HG03442 (cell line): ENCODE data around the gene POLRMT.

Experiments
- ATAC-seq: cut with Tn5 transposase; IDR thresholded peaks from one replicate; pipeline ENCODE4 v1.9.1; 2021; ENCODE audit warnings: mild to moderate bottlenecking, moderate library complexity; ENCODE audit not compliant: unreplicated experiment

Gene POLRMT

DNA sequence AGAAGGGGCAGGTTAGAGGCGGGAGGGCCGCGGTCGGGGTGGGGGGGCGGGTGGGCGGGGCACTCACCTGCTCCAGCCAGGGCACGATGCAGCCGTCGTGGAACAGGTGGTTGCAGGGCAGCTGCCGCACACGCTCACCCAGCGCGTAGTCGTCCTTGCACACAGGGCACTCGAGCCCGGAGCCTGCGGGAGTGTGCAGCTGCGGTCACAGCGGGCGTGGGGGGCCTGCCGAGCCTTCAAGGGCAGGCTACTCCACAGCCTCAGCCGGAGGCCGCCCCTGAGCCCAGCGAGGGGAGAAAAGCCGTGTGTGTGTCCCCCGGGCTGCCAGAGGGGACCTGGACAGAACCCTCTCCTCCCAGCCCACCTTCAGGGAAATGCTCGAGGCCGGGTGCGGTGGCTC is 15.0 kb upstream of the POLRMT start:
- no peak for ATAC-seq

DNA sequence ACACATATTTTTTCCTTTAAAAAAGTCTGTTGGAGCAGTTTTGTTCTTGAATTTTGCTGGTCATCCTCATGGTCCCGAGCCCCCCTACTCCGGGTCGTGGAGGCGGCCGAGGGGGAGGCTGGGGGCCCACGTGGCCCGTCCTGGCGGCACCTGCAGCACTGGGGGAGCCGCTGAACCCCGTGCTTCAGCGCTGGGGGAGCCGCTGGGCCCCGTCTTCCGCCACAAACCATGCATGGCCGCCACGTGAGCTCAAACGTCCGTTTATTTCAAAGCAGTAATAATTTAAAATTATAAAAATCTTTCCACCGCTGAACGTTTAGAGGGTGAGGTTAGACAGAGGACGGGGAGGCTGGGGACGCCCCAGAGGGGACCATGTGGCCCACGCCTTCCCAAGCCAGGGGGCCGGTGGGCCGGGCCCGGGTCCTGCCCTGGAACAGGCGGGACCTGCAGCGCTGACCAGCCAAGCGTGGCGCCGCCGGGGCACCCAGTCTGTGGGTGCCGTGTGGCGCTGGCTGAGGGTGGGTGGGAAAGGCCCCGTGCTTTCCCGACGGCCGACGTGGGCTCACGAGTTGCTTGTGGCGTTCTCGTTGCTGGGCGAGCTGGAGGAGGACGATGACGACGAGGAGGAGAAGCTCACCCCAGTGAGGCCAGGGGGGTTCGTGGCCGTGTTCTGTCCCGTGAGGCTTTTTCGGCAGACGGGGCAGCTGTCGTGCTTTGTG is 14.4 kb upstream of the POLRMT start:
- ATAC-seq, result no peak

GRCh38 chr19:646779-647565 is 13.6 kb upstream of the POLRMT start:
- ATAC-seq, result no peak

DNA sequence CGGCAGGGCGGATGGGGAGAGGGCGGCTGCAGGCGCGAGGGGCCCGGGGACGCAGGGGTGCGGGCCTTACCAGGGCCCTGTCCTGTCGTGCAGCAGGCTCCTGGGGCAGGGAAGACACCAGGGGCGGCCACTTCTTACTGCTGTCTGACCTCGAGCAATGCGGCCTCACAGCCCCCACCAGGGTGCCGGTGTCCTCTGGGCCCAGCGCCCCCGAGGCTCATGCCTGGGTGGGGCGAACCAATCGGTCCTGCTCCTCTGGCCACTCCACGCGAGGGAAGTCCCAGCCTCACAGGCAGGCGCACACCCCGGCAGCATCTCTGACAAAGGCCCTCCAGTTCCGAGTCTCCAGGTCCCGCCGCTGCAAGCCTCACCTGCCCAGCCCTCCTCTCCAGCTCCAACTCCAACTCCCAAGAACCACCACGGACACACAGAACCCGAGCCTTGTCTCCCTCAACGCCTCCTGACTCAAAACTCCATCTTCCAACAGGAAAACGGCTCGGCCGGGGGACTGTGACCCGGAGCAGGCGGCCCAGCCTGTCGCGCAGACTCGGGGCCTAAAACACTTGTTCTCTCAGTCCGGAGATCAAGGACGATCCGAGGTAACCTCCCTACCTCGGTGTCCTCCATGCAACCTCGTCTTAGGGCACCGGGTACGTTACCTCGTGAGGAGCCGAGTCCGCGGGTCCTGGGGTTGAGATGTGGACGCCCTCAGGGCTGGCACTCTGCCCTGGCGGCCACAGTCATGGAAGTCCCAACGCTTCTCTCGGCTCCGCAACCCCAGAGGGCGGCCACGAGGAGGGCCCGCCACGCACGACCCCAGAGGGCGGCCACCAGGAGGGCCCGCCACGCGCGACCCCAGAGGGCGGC is 12.8 kb upstream of the POLRMT start:
- ATAC-seq, result no peak

GRCh38 chr19:644789-645188 is 11.5 kb upstream of the POLRMT start:
- ATAC-seq, result no peak

DNA sequence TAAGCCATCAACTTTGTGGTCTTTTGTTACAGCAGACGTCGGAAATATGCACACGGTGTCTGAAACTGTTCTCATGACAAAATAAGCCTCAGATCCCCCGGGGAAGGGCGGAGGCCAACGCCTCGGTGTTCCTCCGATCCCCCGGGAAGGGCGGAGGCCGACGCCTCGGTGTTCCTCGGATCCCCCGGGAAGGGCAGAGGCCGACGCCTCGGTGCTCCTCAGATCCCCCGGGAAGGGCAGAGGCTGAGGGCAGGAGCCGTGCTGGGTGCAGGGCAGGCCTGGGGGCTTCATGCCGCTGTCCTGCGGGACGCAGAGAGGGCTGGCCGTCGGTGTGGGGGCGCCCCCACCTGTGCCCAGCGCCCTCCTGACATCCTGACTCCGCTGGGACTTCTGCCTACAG is 11.0 kb upstream of the POLRMT start:
- ATAC-seq, result no peak

- no peak for ATAC-seq
Measured at GRCh38 chr19:643736-644135, 10.4 kb upstream of the POLRMT start.

DNA sequence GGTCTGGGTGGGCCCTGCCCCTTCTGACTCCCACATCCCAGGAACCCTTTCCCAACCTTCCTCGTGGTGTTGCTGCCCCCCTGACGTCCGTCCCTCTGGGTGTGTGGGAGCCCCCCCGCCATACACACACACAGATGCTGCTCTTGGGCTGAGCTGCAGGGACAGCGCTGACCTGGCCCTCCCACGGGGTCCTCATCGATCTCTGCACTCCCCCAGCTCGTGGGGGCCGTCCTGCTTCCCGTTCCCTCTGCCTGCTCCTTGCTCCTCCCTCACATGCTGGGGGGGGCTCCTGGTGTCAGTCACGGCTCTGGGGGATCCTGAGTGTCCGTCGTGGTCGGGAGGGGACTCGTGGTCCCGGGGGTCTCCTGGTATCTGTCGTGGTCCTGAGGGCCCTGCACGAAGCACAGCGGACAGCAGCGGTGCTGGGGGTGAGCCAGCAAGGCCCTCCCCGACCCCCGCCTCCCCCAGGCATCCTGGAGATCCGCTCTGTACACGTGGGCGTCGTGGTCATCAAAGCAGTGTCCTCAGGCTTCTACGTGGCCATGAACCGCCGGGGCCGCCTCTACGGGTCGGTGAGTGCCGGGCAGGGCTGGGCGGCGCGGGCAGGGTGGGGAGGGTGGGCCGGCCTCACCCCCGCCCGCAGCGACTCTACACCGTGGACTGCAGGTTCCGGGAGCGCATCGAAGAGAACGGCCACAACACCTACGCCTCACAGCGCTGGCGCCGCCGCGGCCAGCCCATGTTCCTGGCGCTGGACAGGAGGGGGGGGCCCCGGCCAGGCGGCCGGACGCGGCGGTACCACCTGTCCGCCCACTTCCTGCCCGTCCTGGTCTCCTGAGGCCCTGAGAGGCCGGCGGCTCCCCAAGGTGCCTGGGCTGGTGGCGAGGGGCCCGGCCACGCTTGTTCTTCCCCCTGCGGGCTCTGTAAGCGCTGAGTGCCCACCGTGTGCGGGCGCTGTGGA is 9.7 kb upstream of the POLRMT start:
- no peak for ATAC-seq

DNA sequence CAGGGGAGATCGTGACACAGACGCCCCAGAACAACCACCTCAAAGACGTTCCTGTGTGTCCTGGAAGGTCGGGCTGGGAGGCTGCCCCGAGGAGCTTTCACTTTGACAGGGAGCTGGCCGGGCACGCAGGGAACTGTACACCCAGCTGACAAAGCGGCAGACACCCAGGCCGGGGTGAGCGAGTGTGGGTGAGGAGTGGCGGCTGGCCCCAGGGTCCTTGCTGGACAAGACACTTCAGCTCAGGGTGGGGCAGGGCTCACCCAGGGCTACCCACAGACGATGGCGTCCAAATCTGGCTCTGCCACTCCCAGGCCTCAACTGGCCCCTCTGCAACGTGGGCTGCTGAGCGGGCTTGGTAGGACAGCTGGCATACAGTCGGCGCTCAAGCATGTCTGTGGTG is 8.4 kb upstream of the POLRMT start:
- no peak for ATAC-seq

- ATAC-seq, result no peak
Measured at GRCh38 chr19:640606-641189, 7.4 kb upstream of the POLRMT start.

DNA sequence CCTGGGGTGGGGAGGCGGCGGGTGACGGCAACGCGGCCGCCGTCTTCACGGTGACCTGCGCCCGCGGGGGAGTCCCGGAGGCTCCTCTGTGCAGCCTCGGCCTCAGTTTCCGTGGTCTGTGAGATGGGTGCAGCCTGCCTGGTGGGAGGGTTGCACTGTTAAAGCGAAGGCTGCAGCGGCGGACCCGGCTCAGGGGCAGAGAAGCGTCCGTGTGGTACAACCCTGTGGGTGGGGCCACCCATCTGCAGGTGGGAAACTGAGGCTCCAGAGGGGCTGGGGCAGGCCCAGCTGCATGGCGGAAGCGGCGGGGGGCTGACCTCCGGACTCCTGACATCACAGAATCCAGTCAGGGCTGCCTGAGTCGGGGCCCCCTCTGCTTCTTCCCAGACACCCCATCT is 6.8 kb upstream of the POLRMT start:
- peak; percentile 3 for ATAC-seq

- ATAC-seq, result peak; percentile 51
Measured at GRCh38 chr19:639253-640160, 6.2 kb upstream of the POLRMT start, which contains the start of gene FGF22. Gene FGF22, plus strand, starts transcription at chr19:639879. Its CDS starts 47 bp downstream, at chr19:639926.

GRCh38 chr19:638906-639252 is 5.5 kb upstream of the POLRMT start:
- ATAC-seq, result no peak

DNA sequence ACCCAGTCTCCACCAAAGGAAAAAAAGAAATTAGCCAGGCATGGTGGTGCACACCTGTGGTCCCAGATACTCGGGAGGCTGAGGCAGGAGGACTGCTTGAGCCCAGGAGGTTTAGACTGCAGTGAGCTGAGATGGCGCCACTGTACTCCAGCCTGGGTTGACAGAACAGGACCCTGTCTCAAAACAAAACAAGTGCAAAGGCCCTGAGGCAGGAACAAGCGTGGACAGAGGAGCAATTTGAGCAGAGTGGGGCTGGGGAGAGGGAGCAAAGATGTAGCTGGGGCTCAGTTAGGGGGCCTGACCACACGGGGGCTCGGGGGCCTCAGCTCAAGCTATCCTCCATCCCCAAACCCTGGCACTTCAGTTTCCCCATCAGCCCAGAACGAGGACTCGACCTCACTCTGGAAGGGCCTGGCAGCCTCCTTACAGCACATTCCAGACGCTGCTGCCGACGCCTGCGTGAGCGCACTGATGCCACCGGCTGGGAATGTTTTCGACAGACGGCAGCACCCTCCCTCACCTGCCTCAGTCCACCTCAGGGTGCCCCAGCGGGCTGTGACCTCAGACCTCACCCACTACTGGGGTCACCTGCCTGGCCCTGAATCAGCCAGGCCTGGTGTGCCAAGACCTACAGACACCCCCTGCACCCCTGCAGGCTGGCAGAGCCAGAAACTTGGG is 1.8 kb upstream of the POLRMT start:
- ATAC-seq, result no peak

DNA sequence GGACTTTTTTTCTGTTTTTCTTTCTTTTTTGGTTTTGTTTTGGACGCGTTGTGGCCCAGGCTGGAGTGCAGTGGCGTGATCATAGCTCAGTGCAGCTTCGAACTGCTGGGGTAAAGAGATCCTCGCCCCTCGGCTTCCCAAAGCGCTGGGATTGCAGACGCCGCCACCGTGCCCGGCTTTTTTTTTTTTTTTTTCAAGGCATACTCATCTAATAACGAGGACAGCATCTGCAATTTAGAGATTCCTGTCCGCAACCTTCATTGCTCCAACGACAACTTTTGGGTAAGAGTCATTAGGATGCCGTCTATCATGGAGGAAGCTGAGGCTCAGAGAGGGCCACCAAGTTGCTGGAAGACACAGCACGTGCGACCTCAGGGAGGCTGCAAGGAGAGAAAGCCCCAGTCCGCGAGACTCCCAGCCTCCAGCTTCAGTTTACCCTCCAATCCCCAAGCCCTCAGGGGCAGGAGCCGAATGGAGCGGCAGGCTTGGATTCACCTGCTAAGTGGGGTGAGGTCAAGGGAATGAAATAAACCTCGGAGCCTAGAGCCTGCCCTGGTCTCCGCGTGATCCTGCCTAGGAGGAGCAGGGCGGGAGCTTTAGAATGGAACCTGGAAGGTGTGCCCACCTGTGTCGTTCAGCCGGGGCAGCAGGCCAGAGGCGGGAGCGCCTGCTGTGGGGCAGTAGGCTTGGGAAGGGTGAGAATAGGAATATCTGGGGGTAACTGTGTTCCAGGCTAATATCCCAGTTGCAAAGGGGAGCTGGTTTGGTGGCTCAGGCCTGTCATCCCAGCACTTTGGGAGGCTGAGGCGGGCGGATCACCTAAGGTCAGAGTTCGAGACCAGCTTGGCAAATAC is 676 bp upstream of the POLRMT start:
- ATAC-seq, result no peak

- ATAC-seq, result peak; percentile 16
Measured at GRCh38 chr19:632579-633067, 714 bp downstream of the POLRMT start.

- ATAC-seq, result no peak
Measured at GRCh38 chr19:629961-630714, 3.2 kb downstream of the POLRMT start.
